ENCODE results near the gene LTO1. TPM values are rescaled to one million over a fixed set of nuclear protein-coding genes. Genes with fewer than 3 reads are reported as not detected.

Gene LTO1
- total and polyA plus RNA-seq, 10 of the 15 experiments (the other 5 are each of a cell fraction or from before 2014, with no cell fraction given), result 2.6 to 27.5 (median 14.4) TPM

DNA sequence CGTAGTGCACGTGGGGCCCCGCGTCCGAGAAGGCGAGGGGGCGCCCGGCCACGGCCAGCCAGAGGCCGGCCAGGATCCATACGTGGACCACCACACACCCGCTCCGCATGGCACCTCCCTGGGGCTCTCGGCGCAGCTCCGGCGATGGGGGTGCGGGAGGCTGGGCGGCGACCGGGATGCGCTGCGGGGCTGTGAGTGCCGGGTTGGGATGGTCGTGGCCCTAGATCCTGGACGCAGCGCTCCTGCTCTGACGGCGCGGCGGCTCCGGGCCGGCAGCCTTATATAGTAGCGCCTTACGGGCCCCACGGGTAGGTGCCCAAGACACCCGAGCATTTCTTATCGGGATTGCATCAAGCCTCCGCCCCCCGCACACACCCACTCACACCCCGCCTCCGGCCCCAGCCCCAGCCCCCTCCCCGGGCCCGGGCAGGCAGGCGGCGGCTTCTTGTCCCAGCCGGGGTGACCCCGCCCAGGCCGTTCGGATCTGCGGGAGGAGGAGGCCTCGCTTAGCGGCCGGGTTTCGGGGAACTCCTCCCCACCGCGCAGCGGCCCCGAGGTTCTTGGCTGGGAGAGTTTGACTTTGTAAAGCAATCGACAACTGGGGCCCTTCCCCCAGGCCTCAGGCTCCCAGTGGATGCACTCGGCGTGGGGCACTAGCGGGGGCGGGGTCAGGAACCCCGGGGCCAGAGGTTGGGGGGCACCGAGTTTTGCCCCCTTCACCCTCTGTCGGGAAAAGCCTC lies 28.8 kb upstream of the LTO1 start, which contains the start of gene FGF19:
TSS of gene FGF19 (minus strand) at position 255 of the 740 bp plus-strand sequence. CDS start at position 109, 146 bp downstream.
- H3K27ac ChIP-seq (ENCODE audit: control insufficient read depth, insufficient read depth), result no peak within 1 kb of the TSS
- no peaks in the 10 kb centered on the region for H3K9me3 ChIP-seq (replicated peaks; ENCODE audit: control insufficient read depth, insufficient read depth, low read length)
- no peaks in the 10 kb centered on the region for H4K20me1 ChIP-seq (ENCODE audit: control insufficient read depth, insufficient read depth)
- DNase-seq (ENCODE audit: low read depth, low spot score) (no peak), ATAC-seq (no peak), FAIRE-seq (no peak)
- no peaks in the 10 kb centered on the region; the same call in 1 of the 2 replicates for H3K4me1 ChIP-seq (ENCODE audit: control insufficient read depth, insufficient read depth, low read length)
- BruUV-seq (replicated peaks), result no TSS peak
- ChIA-PET POLR2A (no interaction called here), SMC1A (ENCODE audit: uncharacterized antibody, unreplicated experiment) (no interaction called here), RAD21 (ENCODE audit: unreplicated experiment) (no interaction called here), CTCF (no interaction called here)
- WGBS (ENCODE audit: insufficient coverage, insufficient replicate concordance, low lambda C conversion rate, missing lambda C conversion rate), result 9% methylated on average over 30 of the region's 67 CpGs
- peaks cover 11 to 16% of the 10 kb centered on the region in 2 experiments for H3K27me3 ChIP-seq (replicated peaks in 1 of 2; ENCODE audit: control insufficient read depth in 2 of 2, insufficient read depth in 2 of 2, low read length in 1 of 2)
- intact Hi-C loops (cut with micrococcal nuclease; ENCODE audit: unreplicated experiment), result no loop called here
- in situ Hi-C loops (cut with MboI), result no loop called here
- H2AFZ ChIP-seq (ENCODE audit: control insufficient read depth, low read depth, low read length), result no peak within 1 kb of the TSS
- no peaks in the 10 kb centered on the region for H3K79me2 ChIP-seq (ENCODE audit: control insufficient read depth, insufficient read depth, low read length)
- H3K9ac ChIP-seq (ENCODE audit: control insufficient read depth, insufficient read depth, low read length), result no peak within 1 kb of the TSS
- H3K4me3 ChIP-seq, result no peak within 1 kb of the TSS
- H3K4me2 ChIP-seq (ENCODE audit: control insufficient read depth, insufficient read depth), result no peak within 1 kb of the TSS
- H3K36me3 ChIP-seq (ENCODE audit: control insufficient read depth in 2 of 2, insufficient read depth in 2 of 2, low read length in 1 of 2), result no peaks in the 10 kb centered on the region
- TF ChIP-seq, protein P1, sequence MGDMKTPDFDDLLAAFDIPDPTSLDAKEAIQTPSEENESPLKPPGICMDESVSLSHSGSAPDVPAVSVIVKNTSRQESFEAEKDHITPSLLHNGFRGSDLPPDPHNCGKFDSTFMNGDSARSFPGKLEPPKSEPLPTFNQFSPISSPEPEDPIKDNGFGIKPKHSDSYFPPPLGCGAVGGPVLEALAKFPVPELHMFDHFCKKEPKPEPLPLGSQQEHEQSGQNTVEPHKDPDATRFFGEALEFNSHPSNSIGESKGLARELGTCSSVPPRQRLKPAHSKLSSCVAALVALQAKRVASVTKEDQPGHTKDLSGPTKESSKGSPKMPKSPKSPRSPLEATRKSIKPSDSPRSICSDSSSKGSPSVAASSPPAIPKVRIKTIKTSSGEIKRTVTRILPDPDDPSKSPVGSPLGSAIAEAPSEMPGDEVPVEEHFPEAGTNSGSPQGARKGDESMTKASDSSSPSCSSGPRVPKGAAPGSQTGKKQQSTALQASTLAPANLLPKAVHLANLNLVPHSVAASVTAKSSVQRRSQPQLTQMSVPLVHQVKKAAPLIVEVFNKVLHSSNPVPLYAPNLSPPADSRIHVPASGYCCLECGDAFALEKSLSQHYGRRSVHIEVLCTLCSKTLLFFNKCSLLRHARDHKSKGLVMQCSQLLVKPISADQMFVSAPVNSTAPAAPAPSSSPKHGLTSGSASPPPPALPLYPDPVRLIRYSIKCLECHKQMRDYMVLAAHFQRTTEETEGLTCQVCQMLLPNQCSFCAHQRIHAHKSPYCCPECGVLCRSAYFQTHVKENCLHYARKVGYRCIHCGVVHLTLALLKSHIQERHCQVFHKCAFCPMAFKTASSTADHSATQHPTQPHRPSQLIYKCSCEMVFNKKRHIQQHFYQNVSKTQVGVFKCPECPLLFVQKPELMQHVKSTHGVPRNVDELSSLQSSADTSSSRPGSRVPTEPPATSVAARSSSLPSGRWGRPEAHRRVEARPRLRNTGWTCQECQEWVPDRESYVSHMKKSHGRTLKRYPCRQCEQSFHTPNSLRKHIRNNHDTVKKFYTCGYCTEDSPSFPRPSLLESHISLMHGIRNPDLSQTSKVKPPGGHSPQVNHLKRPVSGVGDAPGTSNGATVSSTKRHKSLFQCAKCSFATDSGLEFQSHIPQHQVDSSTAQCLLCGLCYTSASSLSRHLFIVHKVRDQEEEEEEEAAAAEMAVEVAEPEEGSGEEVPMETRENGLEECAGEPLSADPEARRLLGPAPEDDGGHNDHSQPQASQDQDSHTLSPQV (IDR thresholded peaks at IDR 0.05), result no peak
- TF ChIP-seq HCFC1 (IDR thresholded peaks at IDR 0.05; ENCODE audit: low read length), result no peak
- no peak for TF ChIP-seq FOS (IDR thresholded peaks at IDR 0.05; ENCODE audit: borderline replicate concordance, extremely low read depth, insufficient read length)
- TF ChIP-seq, protein P2, sequence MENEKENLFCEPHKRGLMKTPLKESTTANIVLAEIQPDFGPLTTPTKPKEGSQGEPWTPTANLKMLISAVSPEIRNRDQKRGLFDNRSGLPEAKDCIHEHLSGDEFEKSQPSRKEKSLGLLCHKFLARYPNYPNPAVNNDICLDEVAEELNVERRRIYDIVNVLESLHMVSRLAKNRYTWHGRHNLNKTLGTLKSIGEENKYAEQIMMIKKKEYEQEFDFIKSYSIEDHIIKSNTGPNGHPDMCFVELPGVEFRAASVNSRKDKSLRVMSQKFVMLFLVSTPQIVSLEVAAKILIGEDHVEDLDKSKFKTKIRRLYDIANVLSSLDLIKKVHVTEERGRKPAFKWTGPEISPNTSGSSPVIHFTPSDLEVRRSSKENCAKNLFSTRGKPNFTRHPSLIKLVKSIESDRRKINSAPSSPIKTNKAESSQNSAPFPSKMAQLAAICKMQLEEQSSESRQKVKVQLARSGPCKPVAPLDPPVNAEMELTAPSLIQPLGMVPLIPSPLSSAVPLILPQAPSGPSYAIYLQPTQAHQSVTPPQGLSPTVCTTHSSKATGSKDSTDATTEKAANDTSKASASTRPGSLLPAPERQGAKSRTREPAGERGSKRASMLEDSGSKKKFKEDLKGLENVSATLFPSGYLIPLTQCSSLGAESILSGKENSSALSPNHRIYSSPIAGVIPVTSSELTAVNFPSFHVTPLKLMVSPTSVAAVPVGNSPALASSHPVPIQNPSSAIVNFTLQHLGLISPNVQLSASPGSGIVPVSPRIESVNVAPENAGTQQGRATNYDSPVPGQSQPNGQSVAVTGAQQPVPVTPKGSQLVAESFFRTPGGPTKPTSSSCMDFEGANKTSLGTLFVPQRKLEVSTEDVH (IDR thresholded peaks at IDR 0.05; ENCODE audit: low read depth, partially characterized antibody), result no peak
- TF ChIP-seq SMC3 (IDR thresholded peaks at IDR 0.05; ENCODE audit: borderline replicate concordance, low read length), result no peak
- no peak for TF ChIP-seq MTA3 (IDR thresholded peaks at IDR 0.05; ENCODE audit: borderline replicate concordance, low read length)
- TF ChIP-seq, protein P3, sequence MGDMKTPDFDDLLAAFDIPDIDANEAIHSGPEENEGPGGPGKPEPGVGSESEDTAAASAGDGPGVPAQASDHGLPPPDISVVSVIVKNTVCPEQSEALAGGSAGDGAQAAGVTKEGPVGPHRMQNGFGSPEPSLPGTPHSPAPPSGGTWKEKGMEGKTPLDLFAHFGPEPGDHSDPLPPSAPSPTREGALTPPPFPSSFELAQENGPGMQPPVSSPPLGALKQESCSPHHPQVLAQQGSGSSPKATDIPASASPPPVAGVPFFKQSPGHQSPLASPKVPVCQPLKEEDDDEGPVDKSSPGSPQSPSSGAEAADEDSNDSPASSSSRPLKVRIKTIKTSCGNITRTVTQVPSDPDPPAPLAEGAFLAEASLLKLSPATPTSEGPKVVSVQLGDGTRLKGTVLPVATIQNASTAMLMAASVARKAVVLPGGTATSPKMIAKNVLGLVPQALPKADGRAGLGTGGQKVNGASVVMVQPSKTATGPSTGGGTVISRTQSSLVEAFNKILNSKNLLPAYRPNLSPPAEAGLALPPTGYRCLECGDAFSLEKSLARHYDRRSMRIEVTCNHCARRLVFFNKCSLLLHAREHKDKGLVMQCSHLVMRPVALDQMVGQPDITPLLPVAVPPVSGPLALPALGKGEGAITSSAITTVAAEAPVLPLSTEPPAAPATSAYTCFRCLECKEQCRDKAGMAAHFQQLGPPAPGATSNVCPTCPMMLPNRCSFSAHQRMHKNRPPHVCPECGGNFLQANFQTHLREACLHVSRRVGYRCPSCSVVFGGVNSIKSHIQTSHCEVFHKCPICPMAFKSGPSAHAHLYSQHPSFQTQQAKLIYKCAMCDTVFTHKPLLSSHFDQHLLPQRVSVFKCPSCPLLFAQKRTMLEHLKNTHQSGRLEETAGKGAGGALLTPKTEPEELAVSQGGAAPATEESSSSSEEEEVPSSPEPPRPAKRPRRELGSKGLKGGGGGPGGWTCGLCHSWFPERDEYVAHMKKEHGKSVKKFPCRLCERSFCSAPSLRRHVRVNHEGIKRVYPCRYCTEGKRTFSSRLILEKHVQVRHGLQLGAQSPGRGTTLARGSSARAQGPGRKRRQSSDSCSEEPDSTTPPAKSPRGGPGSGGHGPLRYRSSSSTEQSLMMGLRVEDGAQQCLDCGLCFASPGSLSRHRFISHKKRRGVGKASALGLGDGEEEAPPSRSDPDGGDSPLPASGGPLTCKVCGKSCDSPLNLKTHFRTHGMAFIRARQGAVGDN (IDR thresholded peaks at IDR 0.05), result no peak
- TF ChIP-seq STAT3 (IDR thresholded peaks at IDR 0.05; ENCODE audit: low read depth, low read length), result no peak
- TF ChIP-seq EZH2 (IDR thresholded peaks at IDR 0.05; ENCODE audit: borderline replicate concordance, control insufficient read depth, low read depth, low read length), result no peak
